Neural progenitor cell (in vitro differentiated cells): ENCODE data around the gene ATG10.

Source experiments
- CTCF ChIP-seq: fragments of 200-600 bp; sonication (generic); IDR thresholded peaks from 2 replicates; pipeline ENCODE4 v1.5.1; 2017; ENCODE audit warnings: antibody characterized with exemption, mild to moderate bottlenecking
- EZH2 ChIP-seq: fragments of 200-600 bp; sonication (generic); IDR thresholded peaks from 2 replicates; pipeline ENCODE4 v1.6.1; 2017; ENCODE audit warnings: antibody characterized with exemption, mild to moderate bottlenecking, moderate library complexity
- EZH2phosphoT487 ChIP-seq: fragments of 200-600 bp; sonication (generic); IDR thresholded peaks from 2 replicates; pipeline ENCODE4 v1.6.1; 2017; ENCODE audit warnings: antibody characterized with exemption

GRCh38 chr5:82185851-82186250, 214.0 kb downstream of the ATG10 start:
- TF ChIP-seq CTCF (no peak), EZH2 (no peak), EZH2phosphoT487 (no peak)
